NK-92 (cell line): ENCODE measurements around the gene CKAP4.

Source experiments
- DNase-seq: peaks from one replicate; lab custom pipeline; 2025; ENCODE audit not compliant: unreplicated experiment; lab: John Stamatoyannopoulos, UW

CKAP4 gene

DNA sequence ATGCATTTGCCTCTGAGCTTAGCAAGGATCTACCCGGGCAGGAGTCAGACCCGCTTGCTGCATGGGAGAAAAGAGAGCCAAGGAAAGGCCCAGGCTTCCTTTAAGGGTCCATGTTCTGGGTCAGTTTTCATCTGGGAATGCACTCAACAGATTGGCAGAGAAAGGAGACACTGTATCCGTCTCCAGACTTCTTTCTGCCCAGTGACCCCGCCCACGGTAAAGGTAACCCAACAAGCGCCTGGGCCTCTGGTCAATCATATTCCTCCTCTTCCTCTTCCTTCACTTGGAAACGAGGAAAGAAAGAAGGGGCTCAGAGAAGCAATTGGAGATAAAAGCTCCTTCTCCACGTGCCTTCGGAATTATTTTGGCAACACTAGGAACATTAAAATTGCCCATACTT lies 27.6 kb upstream of the CKAP4 start:
- DNase-seq = no peak

DNA sequence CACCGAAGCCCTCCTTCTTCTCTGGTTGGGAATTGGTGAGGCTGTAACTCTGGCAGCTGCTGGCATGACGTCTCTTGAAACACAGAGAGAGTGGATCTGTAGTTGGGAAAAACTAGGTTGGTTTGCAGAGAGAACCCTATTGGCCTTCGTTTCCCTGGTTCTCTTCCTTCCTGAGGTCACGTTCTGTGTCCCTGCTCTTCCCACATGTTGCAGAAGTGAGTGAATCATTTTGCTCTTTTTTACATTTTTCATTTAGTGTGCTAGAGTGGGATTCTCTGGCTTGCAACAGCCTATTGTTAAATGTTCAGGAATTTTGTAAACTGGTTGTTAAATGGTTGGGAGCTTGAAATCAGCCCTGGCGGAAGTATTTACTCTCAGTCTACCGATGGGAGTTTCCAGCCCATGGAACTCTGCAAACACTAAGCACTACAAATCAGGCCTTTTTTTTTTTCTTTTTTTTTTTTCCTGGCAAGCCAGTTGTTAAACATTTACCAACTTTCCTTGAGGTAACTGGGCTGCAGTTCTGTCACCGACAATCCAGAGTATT lies 26.8 kb upstream of the CKAP4 start:
- DNase-seq = no peak

DNA sequence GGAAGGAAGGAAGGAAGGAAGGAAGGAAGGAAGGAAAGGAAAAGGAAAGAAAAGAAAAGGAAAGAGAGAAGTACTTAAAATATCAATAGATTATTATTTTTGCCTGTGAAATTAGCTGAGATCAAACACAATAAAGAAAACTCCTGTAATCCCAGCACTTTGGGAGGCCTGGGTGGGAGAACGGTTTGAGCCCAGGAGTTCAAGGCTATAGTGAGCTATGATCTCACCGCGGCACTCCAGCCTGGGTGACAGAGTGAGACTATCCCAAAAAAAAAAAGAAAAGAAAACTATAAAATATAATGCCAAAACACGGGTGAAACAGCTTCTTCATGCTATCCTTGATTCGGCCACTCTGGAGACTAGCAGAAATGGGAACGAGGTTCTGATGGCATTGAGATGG lies 26.2 kb upstream of the CKAP4 start:
- no peak for DNase-seq

DNA sequence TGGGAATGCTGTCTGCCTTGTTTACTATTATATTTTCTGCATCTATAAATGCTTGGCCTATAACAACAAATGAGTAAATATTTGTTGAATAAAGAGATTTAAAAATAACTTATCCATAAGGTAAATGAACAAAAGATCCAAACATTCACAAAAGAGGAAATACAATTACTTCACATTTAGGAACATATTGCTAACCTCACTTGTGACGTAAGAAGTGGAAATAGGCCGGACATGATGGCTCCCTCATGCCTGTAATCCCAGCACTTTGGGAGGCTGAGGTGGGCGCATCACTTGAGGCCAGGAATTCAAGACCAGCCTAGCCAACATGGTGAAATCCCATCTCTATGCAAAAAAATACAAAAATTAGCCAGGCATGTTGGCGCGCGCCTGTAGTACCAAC lies 25.7 kb upstream of the CKAP4 start:
- DNase-seq = no peak

DNA sequence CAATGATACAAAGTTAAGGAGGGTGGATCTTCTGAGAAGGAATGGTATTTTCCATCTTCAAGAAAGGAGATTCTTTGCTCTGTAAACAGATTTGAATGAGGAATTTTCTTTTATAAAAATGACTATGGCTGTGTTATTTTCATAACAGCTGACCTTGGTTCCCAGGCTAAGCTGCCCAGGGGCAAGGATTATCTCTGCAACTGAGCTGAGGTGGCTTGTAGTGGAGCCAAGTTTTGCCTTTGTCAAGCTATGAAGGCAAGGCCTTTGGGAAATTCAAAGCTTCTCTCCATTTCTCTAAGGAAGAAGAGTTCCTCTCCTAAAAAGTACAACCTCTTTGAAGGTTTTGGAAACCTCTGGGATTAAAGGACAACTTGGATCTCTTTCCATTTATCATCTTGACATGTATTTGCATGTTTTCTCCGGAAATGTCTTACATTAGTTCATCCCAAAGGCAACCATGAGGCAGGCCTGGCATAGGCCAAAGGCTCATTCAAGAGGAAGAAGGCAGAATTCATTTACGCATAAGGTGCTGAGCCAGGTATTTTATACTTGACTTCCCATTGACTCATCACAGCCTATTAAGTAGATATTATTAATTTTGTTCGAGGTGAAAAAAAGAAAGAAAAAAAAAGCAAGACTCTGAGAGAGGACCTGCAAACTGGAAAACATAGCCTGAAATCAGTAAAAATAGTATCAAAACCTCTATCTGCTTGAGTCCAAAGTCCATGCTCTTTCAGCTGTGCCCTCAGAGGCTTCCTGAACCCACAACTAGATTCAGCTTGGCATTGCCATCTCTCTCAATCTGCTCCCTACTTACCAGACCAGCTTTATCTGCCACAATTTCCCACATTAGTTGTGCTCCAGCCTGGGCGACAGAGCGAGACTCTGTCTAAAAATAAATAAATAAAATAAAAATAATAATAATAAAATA lies 24.0 kb upstream of the CKAP4 start:
- DNase-seq = no peak

DNA sequence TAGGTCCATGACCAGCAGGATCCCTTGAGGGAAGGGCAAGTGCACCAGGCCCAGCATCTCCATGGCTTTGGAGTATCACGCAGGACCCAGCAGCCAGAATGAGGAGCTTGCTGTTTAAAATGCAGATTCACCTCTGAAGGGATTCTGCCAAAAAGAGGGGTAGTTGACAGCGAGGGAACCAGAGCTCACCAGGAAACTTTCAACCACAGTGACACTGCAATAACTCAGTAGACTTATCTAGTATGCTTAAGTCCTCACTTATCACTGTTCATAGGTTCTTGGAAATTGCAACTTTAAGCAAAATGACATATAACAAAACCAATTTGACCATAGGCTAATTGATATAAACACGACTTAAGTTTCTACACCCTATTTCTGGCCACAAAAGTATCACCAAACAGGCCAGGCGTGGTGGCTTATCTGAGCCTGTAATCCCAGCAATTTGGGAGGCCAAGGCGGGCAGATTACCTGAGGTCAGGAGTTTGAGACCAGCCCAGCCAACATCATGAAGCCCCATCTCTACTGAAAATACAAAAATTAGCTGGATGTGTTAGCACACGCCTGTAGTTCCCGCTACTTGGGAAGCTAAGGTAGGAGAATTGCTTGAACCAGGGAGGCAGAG lies 21.4 kb upstream of the CKAP4 start:
- no peak for DNase-seq

DNA sequence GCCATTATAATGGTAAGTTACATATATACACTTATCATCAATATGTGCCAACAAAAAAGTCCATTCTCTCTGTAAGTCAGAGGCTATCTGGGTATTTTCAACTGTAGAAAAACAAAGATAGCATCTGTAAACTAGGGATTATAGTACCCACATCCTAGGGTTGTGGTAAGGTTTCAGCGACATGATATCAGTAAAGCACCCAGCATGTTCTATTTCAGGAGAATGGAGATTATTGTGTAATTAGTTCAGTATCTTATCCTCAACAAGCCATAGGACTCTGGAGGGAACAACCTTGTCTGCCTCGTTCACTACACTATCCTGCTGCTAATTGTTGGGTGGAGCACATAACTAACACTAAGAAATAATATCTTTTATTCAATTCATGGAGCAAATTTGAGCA lies 19.7 kb upstream of the CKAP4 start:
- no peak for DNase-seq

DNA sequence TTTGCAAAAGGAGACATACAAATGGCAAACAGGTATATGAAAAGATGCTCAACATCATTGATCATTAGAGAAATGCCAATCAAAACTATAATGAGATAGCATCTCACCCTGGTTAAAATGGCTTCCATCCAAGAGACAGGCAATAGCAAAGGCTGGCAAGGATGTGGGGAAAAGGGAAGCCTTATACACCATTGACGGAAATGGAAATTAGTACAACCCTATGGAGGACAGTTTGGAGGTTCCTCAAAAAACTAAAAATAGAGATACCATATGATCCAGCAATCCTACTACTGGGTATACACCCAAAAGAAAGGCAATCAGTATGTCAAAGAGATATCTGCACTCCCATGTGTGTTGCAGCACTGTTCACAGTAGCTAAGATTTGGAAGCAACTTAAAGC lies 17.3 kb upstream of the CKAP4 start:
- DNase-seq = no peak

DNA sequence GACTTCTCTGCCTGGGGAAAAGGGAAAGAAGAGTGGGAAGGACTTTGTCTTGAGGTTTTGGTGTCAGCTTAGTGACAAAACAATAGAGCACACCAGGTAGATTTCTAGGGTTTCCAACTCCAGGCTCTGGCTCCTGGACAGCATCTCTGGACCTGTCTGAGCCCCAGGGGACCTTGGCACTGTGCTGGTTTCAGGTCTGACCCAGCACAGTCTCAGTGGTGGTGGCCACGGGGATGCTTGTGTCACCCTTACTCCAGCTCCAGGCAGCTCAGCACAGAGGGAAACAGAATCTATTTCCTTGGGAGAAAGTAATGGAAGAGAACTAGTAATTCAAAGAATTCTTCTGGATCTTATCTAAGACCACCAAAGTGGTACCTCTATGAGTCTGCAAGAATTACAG lies 11.1 kb upstream of the CKAP4 start:
- DNase-seq = no peak

DNA sequence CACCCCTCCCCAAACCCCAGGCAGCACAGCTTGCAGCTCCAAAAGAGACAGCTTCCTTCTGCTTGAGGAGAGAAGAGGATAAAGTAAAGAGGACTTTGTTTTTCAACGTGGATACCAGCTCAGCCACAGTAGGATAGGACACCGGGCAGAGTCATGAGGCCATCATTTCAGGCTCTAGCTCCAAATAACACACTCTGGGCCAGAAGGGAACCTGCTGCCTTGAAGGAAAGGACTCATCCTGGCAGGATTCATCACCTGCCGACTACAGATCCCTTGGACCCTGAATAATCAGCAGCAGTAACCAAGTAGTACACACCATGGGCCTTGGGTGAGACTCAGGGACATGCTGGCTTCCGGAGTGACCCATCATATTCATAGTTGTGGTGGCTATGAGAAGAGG lies 10.4 kb upstream of the CKAP4 start:
- no peak for DNase-seq

DNA sequence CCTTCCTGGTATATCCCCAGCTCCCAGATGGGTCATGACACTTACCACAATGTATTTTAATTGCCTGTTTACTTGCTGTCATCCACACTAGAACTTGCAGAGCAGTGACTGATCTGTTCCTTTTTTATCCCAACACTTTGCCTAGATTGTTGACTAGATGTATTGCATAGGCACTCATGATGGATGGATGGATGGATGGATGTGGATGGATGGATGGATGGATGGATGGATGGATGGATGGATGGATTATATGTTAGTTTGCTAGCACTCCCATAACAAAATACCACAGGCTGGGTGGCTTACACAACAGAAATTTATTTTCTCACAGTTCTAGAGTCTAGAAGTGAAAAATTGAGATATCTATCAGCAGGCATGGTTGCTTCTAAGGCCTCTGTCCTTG lies 8.7 kb upstream of the CKAP4 start:
- no peak for DNase-seq

DNA sequence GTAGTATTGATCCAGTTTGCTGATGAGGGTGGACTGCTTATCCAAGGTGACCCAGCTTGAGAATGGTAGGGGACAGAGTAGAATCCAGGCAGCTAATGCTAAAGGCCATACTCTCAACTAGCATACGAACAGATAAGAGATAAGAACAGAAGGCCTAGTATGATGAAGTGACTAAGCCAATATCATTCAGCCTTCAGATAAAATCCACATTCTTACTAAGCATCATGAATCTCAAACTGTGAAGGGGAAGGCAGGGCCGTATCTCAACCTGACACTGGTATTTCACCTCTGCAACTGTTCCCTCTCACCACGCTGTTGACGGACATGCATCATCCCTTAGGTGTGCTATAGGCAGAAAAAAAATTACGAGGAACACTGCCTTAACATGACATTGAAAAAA lies 8.1 kb upstream of the CKAP4 start:
- DNase-seq = no peak

DNA sequence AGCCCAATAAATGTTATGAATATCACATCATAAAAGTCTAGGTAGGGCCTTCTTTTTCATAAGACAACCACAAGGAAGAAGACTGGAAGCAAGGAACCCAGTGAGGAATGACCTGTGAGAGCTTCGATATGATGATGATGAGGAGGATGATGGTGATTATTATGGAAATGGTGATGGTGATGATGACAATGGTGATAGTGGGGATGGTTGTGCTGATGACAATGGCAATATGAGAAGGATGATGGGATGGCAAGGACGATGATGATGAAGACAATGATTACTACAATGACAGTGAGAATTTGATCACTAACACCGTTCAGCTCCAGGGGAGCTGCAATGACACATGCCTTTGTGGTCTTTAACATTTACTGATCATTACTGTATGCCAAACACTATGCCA lies 7.7 kb upstream of the CKAP4 start:
- DNase-seq = no peak

DNA sequence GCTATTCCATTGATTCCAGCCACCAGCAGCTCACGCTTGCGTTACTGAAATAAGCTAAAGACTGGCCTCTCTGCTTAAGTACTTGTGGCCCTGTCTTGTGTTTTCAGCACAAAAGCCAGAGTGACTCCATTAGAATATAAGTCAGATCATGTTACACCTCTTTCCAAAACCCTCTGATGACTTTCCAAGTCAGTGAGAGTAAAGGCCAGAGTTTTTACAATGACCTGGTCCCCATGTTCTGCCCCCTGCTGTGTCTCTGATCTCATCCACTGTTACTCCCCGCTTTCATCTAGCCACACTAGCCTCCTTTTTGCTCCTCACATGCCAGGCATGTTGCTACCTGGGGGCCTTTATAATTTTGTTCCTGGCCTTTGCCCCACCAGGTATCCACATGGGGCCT lies 6.9 kb upstream of the CKAP4 start:
- DNase-seq = no peak

DNA sequence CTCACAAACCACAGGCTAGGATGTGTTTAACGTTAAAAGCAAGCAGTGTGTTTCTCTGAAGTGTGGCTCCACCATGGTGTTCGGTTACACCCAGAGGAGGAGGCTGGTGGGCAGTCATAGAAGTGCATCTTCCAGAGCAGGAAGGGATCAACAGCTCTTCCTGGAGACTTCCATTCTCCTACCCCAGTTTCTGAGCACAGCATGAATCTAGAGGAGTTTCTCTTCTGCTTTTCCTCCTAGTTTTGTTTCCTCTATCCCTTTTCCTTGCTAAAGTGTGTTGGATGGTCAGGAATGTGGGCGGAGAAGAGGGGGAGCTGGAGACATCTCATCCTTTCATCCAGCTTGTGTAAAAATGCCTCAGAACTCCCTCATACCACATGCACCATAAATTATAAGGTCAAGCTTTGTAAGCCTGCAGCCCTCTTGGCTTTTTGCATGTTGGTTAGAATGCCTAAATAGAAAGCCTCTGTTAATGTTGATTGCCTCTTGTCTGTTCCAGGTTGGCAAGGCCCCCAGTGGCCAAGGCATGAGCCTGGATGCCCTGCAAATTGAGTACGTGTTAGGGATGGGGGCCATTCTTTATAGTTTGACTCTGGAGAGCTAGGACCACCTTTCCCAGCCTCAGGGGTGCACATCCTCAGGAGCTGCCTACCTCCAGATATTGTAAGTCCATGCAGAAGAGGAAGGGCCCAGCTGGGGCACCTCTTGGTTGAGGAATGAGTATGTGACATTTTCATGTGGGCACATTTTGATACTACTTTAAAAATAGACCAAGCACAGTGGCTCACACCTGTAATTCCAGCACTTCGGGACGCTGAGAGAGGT lies 4.0 kb upstream of the CKAP4 start:
- no peak for DNase-seq

DNA sequence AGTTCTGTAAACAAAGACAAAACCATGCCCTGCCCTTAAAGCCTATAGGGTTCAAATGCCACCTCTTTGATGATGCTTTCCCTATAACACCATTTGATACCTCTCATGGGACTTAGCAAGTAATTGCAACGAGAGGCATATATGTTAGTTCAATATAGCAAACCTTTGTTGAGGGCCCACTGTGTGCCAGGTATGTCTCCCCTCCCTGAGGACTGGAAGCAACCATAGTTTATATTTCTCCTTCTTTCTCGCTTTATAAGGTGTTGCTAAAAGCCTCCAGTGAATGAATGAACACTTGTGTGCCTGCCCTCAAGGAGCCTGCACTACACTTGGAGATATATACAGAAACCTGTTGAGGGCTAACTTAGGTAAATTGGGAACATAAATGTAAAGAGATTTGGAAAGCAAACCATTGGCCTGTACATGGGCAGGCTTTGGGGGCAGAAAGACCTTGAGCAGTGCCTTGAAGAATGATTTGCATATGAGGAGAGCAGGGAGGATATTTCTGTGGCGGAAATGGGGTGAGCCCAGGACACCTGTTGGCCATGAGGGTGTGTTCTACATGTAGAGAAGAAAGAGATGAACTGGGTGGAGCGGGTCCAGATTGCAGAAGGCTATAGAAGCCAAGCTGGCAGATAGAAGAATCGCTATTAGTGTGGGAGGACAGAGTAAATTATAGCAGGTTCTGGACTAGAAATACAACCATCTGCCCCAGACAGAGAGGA lies 1.8 kb upstream of the CKAP4 start:
- DNase-seq = no peak

DNA sequence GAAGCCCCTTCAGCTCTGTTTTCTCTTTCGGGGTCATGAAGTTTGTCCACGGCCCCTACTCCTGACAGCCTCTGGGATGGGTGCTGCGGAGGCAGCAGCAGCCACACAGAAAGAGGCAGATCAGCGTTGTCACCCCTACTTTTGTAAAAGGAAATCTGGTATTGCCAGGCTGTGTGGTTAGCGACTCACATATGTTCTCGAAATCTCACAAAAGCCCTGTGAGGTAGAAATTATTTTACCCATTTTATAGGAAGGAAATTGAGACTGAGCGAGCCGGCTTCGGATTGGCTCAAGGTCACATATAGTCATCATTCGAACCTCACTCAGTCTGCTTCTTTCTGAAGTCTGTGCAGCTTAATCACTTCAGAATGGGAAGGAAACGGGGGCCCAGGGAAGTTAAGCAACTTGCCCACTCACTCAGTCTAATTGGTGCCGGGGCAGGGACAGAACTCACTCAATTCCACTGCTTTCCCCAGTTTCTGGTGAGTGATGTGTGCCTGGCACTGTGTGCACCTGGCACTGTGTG lies 1.1 kb upstream of the CKAP4 start:
- DNase-seq = no peak

DNA sequence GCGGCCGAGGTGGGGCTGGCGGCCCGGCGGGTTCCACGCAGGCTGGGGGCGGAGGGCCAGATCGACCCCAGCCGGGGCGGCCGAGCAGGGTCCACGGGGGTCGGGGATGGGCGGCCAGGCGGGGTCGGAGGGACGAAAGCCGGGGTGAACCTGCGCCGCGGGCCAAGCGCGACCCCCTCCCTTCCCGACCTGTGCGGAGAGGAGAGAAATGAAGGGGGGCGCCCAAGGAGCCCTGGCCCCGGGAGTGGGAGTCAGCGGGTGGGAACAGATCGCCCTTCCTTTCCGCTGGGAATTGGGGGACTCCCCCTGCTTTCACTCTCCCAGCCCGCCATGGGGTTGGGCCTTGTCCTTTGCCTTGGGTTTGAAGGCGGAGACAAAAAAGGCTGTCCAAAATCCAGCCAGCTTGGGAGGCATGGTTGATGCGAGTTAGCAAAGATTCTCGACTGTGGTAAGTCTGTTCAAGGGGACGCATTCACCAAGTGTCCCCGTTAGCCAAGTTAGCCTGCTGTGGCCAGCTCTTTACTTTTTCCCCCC lies 559 bp upstream of the CKAP4 start:
- no peak for DNase-seq

DNA sequence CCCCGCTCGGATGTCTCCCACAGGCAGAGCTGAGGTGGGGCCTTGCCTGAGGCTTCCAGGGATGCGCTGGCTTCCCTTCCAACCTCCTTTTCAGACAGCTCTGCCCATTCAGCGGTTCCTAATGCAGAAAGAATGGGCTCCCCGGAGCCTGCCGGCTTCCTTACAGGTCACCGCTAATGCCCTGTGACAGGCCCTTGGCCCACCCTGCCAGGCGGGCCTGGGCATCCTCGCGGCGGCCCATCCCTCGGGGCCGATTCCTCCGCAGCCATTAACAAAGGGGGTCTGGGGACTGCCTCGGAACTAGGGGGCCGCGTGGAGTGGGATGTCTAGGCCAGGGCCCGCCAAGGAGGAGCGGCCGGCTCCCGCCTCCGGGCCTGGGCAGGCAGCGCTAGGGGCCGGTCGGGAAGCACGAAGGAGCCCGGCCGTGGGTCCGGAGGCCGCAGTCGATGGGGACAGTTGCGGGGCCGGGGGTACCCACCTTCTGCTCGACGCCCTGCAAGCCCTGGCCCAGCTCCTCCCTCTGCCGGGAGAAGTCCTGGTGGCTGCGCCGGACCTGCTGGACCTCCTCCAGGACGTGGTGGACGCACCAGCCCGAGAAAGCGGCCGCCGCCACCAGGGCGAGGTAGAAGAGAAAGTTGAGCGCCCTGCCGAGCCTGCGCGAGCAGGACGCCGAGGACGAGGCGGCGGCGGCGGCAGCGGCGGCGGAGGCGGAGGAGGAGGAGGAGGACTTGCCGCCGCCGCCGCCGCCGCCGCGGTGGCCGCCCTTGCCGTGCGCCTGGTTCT lies 738 bp downstream of the CKAP4 start:
- no peak for DNase-seq

DNA sequence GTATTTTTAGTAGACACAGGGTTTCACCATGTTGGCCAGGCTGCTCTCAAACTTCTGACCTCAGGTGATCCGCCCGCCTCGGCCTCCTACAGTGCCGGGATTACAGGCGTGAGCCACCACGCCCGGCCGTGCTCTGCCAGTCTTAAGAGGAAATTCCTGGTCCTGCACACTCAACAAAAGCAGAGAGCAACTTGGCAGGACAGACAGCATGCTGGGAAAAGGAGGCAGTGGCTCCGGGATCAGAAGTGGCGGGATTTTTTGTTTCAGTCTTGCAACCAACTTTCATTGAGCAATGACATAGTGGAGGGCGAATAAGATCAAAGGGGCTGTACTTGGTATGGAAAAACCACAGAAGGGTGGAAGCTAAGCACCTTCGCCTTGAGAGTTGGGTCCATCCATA lies 2.1 kb downstream of the CKAP4 start:
- no peak for DNase-seq
